Gastroesophageal sphincter (tissue), 3 donors: ENCODE measurements around the gene ZDHHC6.

Source experiments
- CTCF ChIP-seq, 4 experiments: fragments of 200-600 bp in 2 of 4; fragments of 450-650 bp in 2 of 4; sonication (generic) in 1 of 4; IDR thresholded peaks; one replicate each; pipeline ENCODE4 v1.5.1; 2017 to 2019; ENCODE audit warnings: antibody characterized with exemption in 4 of 4, mild to moderate bottlenecking in 2 of 4, moderate library complexity in 2 of 4
- EP300 ChIP-seq: sonication (generic); formaldehyde crosslinking; IDR thresholded peaks from one replicate; pipeline ENCODE4 v1.6.1; 2017; ENCODE audit warnings: antibody characterized with exemption, mild to moderate bottlenecking
- POLR2A ChIP-seq, 2 donors: fragments of 450-650 bp; IDR thresholded peaks; one replicate each; pipeline ENCODE4 v1.6.1; 2017; ENCODE audit warnings: antibody characterized with exemption in 2 of 2, mild to moderate bottlenecking in 2 of 2, moderate library complexity in 1 of 2

GRCh38 chr10:112426111-112426510 is 20.6 kb downstream of the ZDHHC6 start:
- TF ChIP-seq CTCF (IDR thresholded peaks at IDR 0.05) (no peak), POLR2A (IDR thresholded peaks at IDR 0.05) (no peak), EP300 (no peak)
